OCI-LY3 (cell line): ENCODE measurements around the gene BCKDHB.

Experiments used
- H2AFZ ChIP-seq: fragments of 200-600, 300-600 bp; shearing (Covaris generic); 2 replicates; pipeline ENCODE4 v1.6.0; 2014; ENCODE audit warnings: antibody characterized with exemption, low read depth, low read length
- H3K27ac ChIP-seq: fragments of 200-600, 300-600 bp; sonication (generic); 2 replicates; pipeline ENCODE4 v1.5.1; 2014; ENCODE audit warnings: mild to moderate bottlenecking, low read length, moderate library complexity, mixed read lengths
- H3K27me3 ChIP-seq: fragments of 200-600, 300-600 bp; sonication (generic); 2 replicates; pipeline ENCODE4 v1.6.1; 2014; ENCODE audit warnings: low read depth, low read length, mixed read lengths
- H3K36me3 ChIP-seq: fragments of 200-600, 300-600 bp; sonication (generic); replicated peaks from 2 replicates; pipeline ENCODE3; 2014; ENCODE audit warnings: low read depth, low read length, mixed read lengths
- H3K4me1 ChIP-seq: fragments of 300-600, 200-600 bp; sonication (generic); 2 replicates; pipeline ENCODE4 v1.6.1; 2014; ENCODE audit warnings: low read length, mixed read lengths
- H3K4me2 ChIP-seq: fragments of 200-600, 300-600 bp; sonication (generic); 2 replicates; pipeline ENCODE4 v1.6.1; 2014; ENCODE audit warnings: low read length, mixed read lengths
- H3K4me3 ChIP-seq: fragments of 300-600, 200-600 bp; sonication (generic); 2 replicates; pipeline ENCODE4 v1.5.1; 2014; ENCODE audit warnings: antibody characterized with exemption, mild to moderate bottlenecking, low read length, moderate library complexity
- H3K79me2 ChIP-seq: fragments of 300-600, 200-600 bp; shearing (Covaris generic); 2 replicates; pipeline ENCODE4 v1.6.1; 2014; ENCODE audit warnings: mild to moderate bottlenecking, low read length, mixed read lengths
- H3K9ac ChIP-seq: fragments of 300-600, 200-600 bp; shearing (Covaris generic); 2 replicates; pipeline ENCODE4 v1.6.0; 2014; ENCODE audit warnings: mild to moderate bottlenecking, low read length, moderate library complexity
- H3K9me3 ChIP-seq: fragments of 200-600, 300-600 bp; shearing (Covaris generic); 2 replicates; pipeline ENCODE4 v1.6.1; 2014; ENCODE audit warnings: low read length, mixed read lengths; ENCODE audit not compliant: insufficient read depth
- H4K20me1 ChIP-seq: fragments of 200-600, 300-600 bp; sonication (generic); 2 replicates; pipeline ENCODE4 v1.6.1; 2016; ENCODE audit warnings: low read length, mixed read lengths; ENCODE audit not compliant: insufficient read depth
- CTCF ChIP-seq: fragments of 200-600, 300-600 bp; sonication (generic); IDR thresholded peaks from 2 replicates; pipeline ENCODE4 v1.5.1; 2014; ENCODE audit warnings: antibody characterized with exemption, low read length, low read depth
- EZH2phosphoT487 ChIP-seq: fragments of 200-600 bp; shearing (Covaris generic); IDR thresholded peaks from 2 replicates; pipeline ENCODE4 v1.6.1; 2018; ENCODE audit warnings: antibody characterized with exemption, mixed run types, low read depth

The BCKDHB gene

DNA sequence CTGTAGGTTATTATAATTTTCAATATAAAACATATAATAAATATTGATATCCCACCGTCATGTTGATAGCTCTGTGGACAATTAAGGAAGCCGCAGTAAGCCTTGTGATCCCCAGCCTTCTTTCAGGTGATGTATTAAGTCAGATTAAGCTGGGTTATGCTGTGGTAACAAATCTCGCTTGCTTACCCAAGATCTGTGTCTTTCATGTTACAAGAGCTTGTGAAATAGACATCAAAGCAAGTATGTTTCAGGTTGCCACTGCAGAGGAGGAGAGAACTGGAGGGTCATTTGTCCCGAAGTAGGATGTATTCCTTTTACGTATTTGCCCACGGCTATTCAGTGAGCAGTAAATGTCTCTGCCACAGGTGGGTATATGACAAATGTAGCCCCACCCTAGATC is 17.8 kb upstream of the BCKDHB start:
- no peak for TF ChIP-seq CTCF
- no peak for TF ChIP-seq EZH2phosphoT487

DNA sequence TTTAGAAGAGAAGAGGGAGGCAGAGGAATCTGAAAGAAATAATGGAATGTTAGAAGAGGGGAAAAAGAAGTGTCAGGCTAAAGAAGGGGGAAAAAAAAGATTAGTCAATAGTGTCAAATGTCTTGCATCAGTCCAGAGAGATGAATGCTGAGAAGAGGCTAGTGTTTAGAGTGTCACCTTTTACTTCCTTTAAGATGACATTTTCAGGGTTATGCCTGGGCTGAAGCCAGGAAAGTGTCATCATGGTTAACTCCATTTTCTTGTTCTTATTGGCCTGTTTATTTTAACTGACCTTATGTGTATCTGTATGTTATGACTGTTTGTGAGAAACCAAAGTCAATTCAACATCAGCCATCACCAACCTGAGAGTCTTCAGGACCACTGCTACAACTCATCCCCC is 15.0 kb upstream of the BCKDHB start:
- Histone ChIP-seq H3K27ac (no peak overlapping the region), H3K27me3 (no peaks in the 10 kb centered on the region), H3K9me3 (no peaks in the 10 kb centered on the region), H3K4me3 (no peak overlapping the region), H3K4me2 (no peak overlapping the region), H2AFZ (no peak overlapping the region), H3K9ac (no peak overlapping the region), H3K79me2 (no peaks in the 10 kb centered on the region), H3K4me1 (no peaks in the 10 kb centered on the region), H3K36me3 (no peaks in the 10 kb centered on the region), H4K20me1 (no peaks in the 10 kb centered on the region)
- TF ChIP-seq CTCF (no peak), EZH2phosphoT487 (no peak)

More for the DNA sequence above, 17.8 kb upstream of the BCKDHB start:
- no peak overlapping the region for H3K27ac ChIP-seq
- H3K79me2 ChIP-seq: no peaks in the 10 kb centered on the region
- no peaks in the 10 kb centered on the region for H3K27me3 ChIP-seq
- no peaks in the 10 kb centered on the region for H3K4me1 ChIP-seq
- no peak overlapping the region for H3K9ac ChIP-seq
- H3K36me3 ChIP-seq: no peaks in the 10 kb centered on the region
- H3K9me3 ChIP-seq: no peaks in the 10 kb centered on the region
- H4K20me1 ChIP-seq: no peaks in the 10 kb centered on the region
- no peak overlapping the region for H3K4me2 ChIP-seq
- H3K4me3 ChIP-seq: no peak overlapping the region
- H2AFZ ChIP-seq: no peak overlapping the region

DNA sequence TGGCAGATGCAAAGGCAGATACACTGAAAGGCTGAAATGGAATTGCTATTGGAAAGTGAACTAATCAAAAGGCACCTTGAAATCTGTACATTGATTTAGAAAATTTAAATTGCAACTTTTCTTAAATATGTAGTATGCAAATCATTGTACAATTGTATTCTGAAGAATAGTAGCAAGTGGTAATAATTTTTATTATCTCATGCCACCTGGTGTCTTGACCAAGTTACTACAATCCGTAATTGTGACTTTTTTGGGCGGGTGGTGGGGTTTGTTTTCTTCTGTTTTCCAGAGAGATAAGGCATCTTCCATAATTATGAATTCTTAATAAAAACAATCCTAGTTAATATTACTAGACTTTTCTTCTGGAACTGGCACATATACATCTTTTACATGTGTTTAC is 12.5 kb upstream of the BCKDHB start:
- Histone ChIP-seq H3K36me3 (no peaks in the 10 kb centered on the region), H3K79me2 (no peaks in the 10 kb centered on the region), H3K27me3 (no peaks in the 10 kb centered on the region), H3K9ac (no peak overlapping the region), H2AFZ (peak overlapping the region; percentile 64; the same call in 1 of the 2 replicates), H3K4me1 (peaks cover 3% of the 10 kb centered on the region; the same call in 1 of the 2 replicates), H3K27ac (no peak overlapping the region), H3K4me2 (peak overlapping the region; percentile 32), H4K20me1 (no peaks in the 10 kb centered on the region), H3K4me3 (0 out of 2 replicates have a peak overlapping the region, but pooled peaks have one; percentile 11), H3K9me3 (no peaks in the 10 kb centered on the region)
- TF ChIP-seq EZH2phosphoT487 (no peak), CTCF (peak; percentile 85)

DNA sequence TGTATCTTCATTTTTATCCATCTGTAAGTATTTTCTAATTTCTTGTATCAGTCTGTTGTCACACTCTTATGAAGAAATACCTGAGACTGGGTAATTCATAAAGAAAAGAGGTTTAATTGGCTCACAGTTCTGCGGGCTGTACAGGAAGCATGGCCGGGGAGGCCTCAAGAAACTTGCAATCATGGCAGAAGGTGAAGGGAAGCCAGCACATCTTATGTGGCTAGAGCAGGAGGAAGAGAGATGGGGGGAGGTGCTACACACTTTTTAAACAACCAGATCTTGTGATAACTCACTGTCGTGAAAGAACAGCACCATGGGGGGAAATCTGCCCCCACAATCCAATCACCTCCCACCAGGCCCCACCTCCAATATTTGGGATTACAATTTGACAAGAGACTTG is 10.9 kb upstream of the BCKDHB start:
- Histone ChIP-seq H2AFZ (0 out of 2 replicates have a peak overlapping the region, but pooled peaks have one; percentile 36), H3K27ac (no peak overlapping the region), H4K20me1 (no peaks in the 10 kb centered on the region), H3K27me3 (no peaks in the 10 kb centered on the region), H3K9me3 (no peaks in the 10 kb centered on the region), H3K36me3 (no peaks in the 10 kb centered on the region), H3K79me2 (no peaks in the 10 kb centered on the region), H3K9ac (no peak overlapping the region), H3K4me1 (peaks cover 7% of the 10 kb centered on the region; the same call in 1 of the 2 replicates), H3K4me2 (no peak overlapping the region), H3K4me3 (no peak overlapping the region)
- TF ChIP-seq CTCF (no peak), EZH2phosphoT487 (no peak)
